ENCODE data around the gene ALKBH5. TPM values are rescaled to one million over a fixed set of nuclear protein-coding genes. Genes with fewer than 3 reads are reported as not detected.

Gene ALKBH5
- total and polyA plus RNA-seq, 2 experiments from 2014 or later: 32.2 to 117 TPM

GRCh38 chr17:18250259-18250658 lies 66.6 kb downstream of the ALKBH5 start (continued):
- TF ChIP-seq REST (IDR thresholded peaks at IDR 0.05; ENCODE audit: unreplicated experiment) (no peak), EZH2 (IDR thresholded peaks at IDR 0.05; ENCODE audit: low read depth, unreplicated experiment) (no peak), ETS1 (IDR thresholded peaks at IDR 0.05) (no peak), ZNF114 (CRISPR knock-in tag; IDR thresholded peaks at IDR 0.05) (no peak), POLR2AphosphoS5 (IDR thresholded peaks at IDR 0.05; ENCODE audit: low read depth) (no peak), JUNB (IDR thresholded peaks at IDR 0.05; ENCODE audit: unreplicated experiment) (no peak), ZNF331 (CRISPR knock-in tag; IDR thresholded peaks at IDR 0.05; ENCODE audit: low read depth) (no peak)

- H3K4me1 Mint-ChIP-seq: peaks cover 13% of the 10 kb centered on the region
- Histone ChIP-seq H3K79me2 (replicated peaks; ENCODE audit: insufficient read depth) (peaks cover 4% of the 10 kb centered on the region), H3K4me2 (no peak overlapping the region), H4K20me1 (replicated peaks; ENCODE audit: insufficient read depth) (peaks cover 8% of the 10 kb centered on the region), H3K9me2 (ENCODE audit: insufficient read depth) (no peaks in the 10 kb centered on the region), H2AFZ (no peak overlapping the region), H3K27ac (ENCODE audit: low read depth) (no peak overlapping the region), H3K4me1 (ENCODE audit: insufficient read depth) (peaks cover 5% of the 10 kb centered on the region; the same call in 1 of the 2 replicates), H3F3A (replicated peaks; ENCODE audit: low read depth) (peaks cover 16% of the 10 kb centered on the region), H3K4me3 (no peak overlapping the region), H3K36me3 (ENCODE audit: insufficient read depth) (peaks cover 20% of the 10 kb centered on the region), H3K27me3 (ENCODE audit: insufficient read depth) (no peaks in the 10 kb centered on the region)
- H3K27me3 Mint-ChIP-seq (ENCODE audit: insufficient read depth, low read depth, poor library complexity): peaks cover 27% of the 10 kb centered on the region
- ATAC-seq (no peak), DNase-seq (ENCODE audit: low spot score) (no peak)
- no peak overlapping the region for H3K4me3 Mint-ChIP-seq
- H3K36me3 Mint-ChIP-seq (ENCODE audit: low read depth): peaks cover 71% of the 10 kb centered on the region
- H3K27ac Mint-ChIP-seq: no peak overlapping the region
- no peaks in the 10 kb centered on the region; the same call in 2 of the 3 replicates for H3K9me3 Mint-ChIP-seq
- TF ChIP-seq CTCF (conservative IDR thresholded peaks at IDR 0.05; ENCODE audit: low read depth in 2 of 2): no peak
- TF ChIP-seq STAT1 (IDR thresholded peaks at IDR 0.05; ENCODE audit: unreplicated experiment): no peak
- no peak for TF ChIP-seq REST (IDR thresholded peaks at IDR 0.05; ENCODE audit: unreplicated experiment)
- TF ChIP-seq NANOG (IDR thresholded peaks at IDR 0.05; ENCODE audit: borderline replicate concordance): no peak
- TF ChIP-seq ZNF114 (CRISPR knock-in tag; IDR thresholded peaks at IDR 0.05): no peak
- TF ChIP-seq JUNB (IDR thresholded peaks at IDR 0.05; ENCODE audit: unreplicated experiment): no peak
- TF ChIP-seq EZH2 (IDR thresholded peaks at IDR 0.05; ENCODE audit: low read depth, unreplicated experiment): no peak
- TF ChIP-seq ETS1 (IDR thresholded peaks at IDR 0.05): no peak
- TF ChIP-seq CREB1 (CRISPR knock-in tag; IDR thresholded peaks at IDR 0.05; ENCODE audit: low read depth): no peak
- no peak for TF ChIP-seq POLR2AphosphoS5 (IDR thresholded peaks at IDR 0.05; ENCODE audit: low read depth)
Observed at GRCh38 chr17:18250708-18251107, 67.1 kb downstream of the ALKBH5 start.

Data from GM23338 (cell line).